Measurements from ENCODE around the gene SCP2. TPM values are rescaled to one million over a fixed set of nuclear protein-coding genes. Genes with fewer than 3 reads are reported as not detected.

SCP2 gene
- polyA plus RNA-seq, 1 of the 3 experiments (the other 2 are of a cell fraction) = 49.5 TPM

DNA sequence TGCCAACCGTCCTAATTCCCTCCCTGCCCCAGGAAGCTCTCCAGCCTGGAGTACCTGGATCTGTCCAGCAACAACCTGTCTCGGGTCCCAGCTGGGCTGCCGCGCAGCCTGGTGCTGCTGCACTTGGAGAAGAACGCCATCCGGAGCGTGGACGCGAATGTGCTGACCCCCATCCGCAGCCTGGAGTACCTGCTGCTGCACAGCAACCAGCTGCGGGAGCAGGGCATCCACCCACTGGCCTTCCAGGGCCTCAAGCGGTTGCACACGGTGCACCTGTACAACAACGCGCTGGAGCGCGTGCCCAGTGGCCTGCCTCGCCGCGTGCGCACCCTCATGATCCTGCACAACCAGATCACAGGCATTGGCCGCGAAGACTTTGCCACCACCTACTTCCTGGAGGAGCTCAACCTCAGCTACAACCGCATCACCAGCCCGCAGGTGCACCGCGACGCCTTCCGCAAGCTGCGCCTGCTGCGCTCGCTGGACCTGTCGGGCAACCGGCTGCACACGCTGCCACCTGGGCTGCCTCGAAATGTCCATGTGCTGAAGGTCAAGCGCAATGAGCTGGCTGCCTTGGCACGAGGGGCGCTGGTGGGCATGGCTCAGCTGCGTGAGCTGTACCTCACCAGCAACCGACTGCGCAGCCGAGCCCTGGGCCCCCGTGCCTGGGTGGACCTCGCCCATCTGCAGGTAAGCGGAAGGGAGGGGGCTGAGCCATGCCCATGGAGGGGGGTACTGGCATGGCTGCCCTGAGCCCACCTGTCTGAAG is 151.4 kb downstream of the SCP2 start:
- WGBS (ENCODE audit: low lambda C conversion rate) = 83% methylated on average over 19 of the region's 46 CpGs
- POLR2A ChIA-PET = no interaction called here
- CTCF ChIA-PET = interaction anchor here (0.8 to 2.7 kb wide), 2 partner anchors 10 to 16 kb away, joined by 4 to 7 read pairs; partner anchors contain the start of gene PODN
- Histone ChIP-seq H3K4me2 (no peak overlapping the region), H3K27ac (ENCODE audit: low read depth in 2 of 2, low read length in 1 of 2) (no peak overlapping the region), H3K36me3 (replicated peaks in 1 of 2; ENCODE audit: control insufficient read depth in 1 of 2, insufficient read depth in 2 of 2, low read length in 1 of 2) (no peaks in the 10 kb centered on the region), H4K20me1 (ENCODE audit: insufficient read depth) (no peaks in the 10 kb centered on the region), H3K27me3 (ENCODE audit: insufficient read depth) (no peaks in the 10 kb centered on the region), H3K9me2 (no peaks in the 10 kb centered on the region), H3K4me1 (ENCODE audit: control insufficient read depth in 1 of 2, insufficient read depth in 2 of 2, low read depth in 1 of 2, low read length in 1 of 2) (no peaks in the 10 kb centered on the region; a peak in 1 of 4 replicates), H2AFZ (ENCODE audit: low read depth) (no peak overlapping the region), H3K9me3 (no peaks in the 10 kb centered on the region), H3F3A (replicated peaks; ENCODE audit: insufficient read depth) (no peaks in the 10 kb centered on the region), H3K4me3 (ENCODE audit: low read depth in 2 of 2, low read length in 1 of 2) (no peak overlapping the region), H3K79me2 (ENCODE audit: insufficient read depth) (no peaks in the 10 kb centered on the region), H3K9ac (no peak overlapping the region)
- TF ChIP-seq REST (IDR thresholded peaks at IDR 0.05; ENCODE audit: low read depth, low read length) (no peak), ELF1 (IDR thresholded peaks at IDR 0.05) (no peak), EP300 (IDR thresholded peaks at IDR 0.05; ENCODE audit: borderline replicate concordance in 1 of 2, low read depth in 1 of 2, low read length in 1 of 2) (no peak), TAF1 (IDR thresholded peaks at IDR 0.05; ENCODE audit: borderline replicate concordance, low read depth, low read length) (no peak), NRF1 (IDR thresholded peaks at IDR 0.05; ENCODE audit: low read depth, low read length) (no peak), IRF3 (IDR thresholded peaks at IDR 0.05; ENCODE audit: low read depth, low read length) (no peak), NFIC (IDR thresholded peaks at IDR 0.05; ENCODE audit: borderline replicate concordance) (no peak), CHD2 (IDR thresholded peaks at IDR 0.05; ENCODE audit: low read length, partially characterized antibody) (no peak), USF2 (IDR thresholded peaks at IDR 0.05; ENCODE audit: borderline replicate concordance, low read depth, low read length) (no peak), SIN3A (IDR thresholded peaks at IDR 0.05; ENCODE audit: borderline replicate concordance, low read depth, low read length) (no peak), RAD21 (IDR thresholded peaks at IDR 0.05; ENCODE audit: low read length) (no peak), MXI1 (IDR thresholded peaks at IDR 0.05; ENCODE audit: low read depth, low read length) (no peak), YY1 (IDR thresholded peaks at IDR 0.05; ENCODE audit: low read depth) (no peak), ZBTB33 (IDR thresholded peaks at IDR 0.05; ENCODE audit: borderline replicate concordance, low read depth) (no peak), USF1 (IDR thresholded peaks at IDR 0.05; ENCODE audit: borderline replicate concordance, low read depth) (no peak), TCF12 (IDR thresholded peaks at IDR 0.05) (no peak), FOSL2 (IDR thresholded peaks at IDR 0.05; ENCODE audit: borderline replicate concordance, low read depth) (no peak)
- TF ChIP-seq, protein P1, sequence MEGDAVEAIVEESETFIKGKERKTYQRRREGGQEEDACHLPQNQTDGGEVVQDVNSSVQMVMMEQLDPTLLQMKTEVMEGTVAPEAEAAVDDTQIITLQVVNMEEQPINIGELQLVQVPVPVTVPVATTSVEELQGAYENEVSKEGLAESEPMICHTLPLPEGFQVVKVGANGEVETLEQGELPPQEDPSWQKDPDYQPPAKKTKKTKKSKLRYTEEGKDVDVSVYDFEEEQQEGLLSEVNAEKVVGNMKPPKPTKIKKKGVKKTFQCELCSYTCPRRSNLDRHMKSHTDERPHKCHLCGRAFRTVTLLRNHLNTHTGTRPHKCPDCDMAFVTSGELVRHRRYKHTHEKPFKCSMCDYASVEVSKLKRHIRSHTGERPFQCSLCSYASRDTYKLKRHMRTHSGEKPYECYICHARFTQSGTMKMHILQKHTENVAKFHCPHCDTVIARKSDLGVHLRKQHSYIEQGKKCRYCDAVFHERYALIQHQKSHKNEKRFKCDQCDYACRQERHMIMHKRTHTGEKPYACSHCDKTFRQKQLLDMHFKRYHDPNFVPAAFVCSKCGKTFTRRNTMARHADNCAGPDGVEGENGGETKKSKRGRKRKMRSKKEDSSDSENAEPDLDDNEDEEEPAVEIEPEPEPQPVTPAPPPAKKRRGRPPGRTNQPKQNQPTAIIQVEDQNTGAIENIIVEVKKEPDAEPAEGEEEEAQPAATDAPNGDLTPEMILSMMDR (IDR thresholded peaks at IDR 0.05) = no peak
- DNase-seq = no peak

Measured in SK-N-SH (cell line).